Bronchial epithelial cell (primary cell): Measurements from ENCODE around the gene LUZP2. TPM values are rescaled to one million over a fixed set of nuclear protein-coding genes. Genes with fewer than 3 reads are reported as not detected.

Experiments used
- DNase-seq: peaks from one replicate; pipeline ENCODE4 v3.0.0-alpha.2; 2010; ENCODE audit warnings: low read depth
- FAIRE-seq: peaks from 2 replicates; lab custom pipeline; 2011; peaks lifted over from hg19 to GRCh38; lab: Jason Lieb, UNC
- H3K27me3 ChIP-seq: 2 replicates; pipeline ENCODE4 v1.5.1; 2011; ENCODE audit warnings: low read length; ENCODE audit not compliant: control insufficient read depth, insufficient read depth
- H3K36me3 ChIP-seq: 2 replicates; pipeline ENCODE4 v1.5.1; 2011; ENCODE audit warnings: low read length; ENCODE audit not compliant: control insufficient read depth, insufficient read depth
- H3K4me3 ChIP-seq: 2 replicates; pipeline ENCODE4 v1.5.1; 2011; ENCODE audit warnings: mild to moderate bottlenecking, low read depth, low read length, control low read depth
- total RNA-seq: library from RNA; depleted of rRNA; stranded (reverse); fragments of >200 nt; gene quantifications from 2 replicates; pipeline ENCODE4 v1.2.1, GENCODE V29; 2014
- TF ChIP-seq, protein P1 (sequence below): IDR thresholded peaks from 2 replicates; pipeline ENCODE4 v1.5.1; 2011; ENCODE audit warnings: mild to moderate bottlenecking, moderate library complexity, low read length, control low read depth, inconsistent platforms; ENCODE audit not compliant: insufficient read depth, severe bottlenecking

LUZP2 gene
- total RNA-seq, 1 donor from 2014 or later, result not detected

DNA sequence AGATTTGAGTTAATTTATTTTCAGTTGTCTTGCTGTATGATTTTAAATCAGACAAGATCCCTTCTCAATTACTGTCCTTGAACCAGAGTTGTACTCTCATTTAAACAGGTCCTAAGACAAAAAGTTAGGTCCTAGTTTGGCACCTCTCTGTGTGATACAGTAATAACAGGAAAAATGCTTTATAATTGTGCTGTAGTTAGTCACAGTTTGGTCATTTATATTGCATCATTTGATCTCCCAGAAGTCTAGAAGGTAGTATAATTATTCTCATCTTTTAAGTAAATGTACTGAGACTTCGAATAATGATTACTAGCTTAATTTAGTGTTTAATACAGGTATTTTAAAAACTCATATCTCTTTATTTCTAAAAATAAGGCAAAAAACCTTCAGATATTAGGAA, 18.1 kb upstream of the LUZP2 start:
- H3K36me3 ChIP-seq, result no peaks in the 10 kb centered on the region
- no peaks in the 10 kb centered on the region for H3K27me3 ChIP-seq
- FAIRE-seq, result no peak
- TF ChIP-seq, protein P1, sequence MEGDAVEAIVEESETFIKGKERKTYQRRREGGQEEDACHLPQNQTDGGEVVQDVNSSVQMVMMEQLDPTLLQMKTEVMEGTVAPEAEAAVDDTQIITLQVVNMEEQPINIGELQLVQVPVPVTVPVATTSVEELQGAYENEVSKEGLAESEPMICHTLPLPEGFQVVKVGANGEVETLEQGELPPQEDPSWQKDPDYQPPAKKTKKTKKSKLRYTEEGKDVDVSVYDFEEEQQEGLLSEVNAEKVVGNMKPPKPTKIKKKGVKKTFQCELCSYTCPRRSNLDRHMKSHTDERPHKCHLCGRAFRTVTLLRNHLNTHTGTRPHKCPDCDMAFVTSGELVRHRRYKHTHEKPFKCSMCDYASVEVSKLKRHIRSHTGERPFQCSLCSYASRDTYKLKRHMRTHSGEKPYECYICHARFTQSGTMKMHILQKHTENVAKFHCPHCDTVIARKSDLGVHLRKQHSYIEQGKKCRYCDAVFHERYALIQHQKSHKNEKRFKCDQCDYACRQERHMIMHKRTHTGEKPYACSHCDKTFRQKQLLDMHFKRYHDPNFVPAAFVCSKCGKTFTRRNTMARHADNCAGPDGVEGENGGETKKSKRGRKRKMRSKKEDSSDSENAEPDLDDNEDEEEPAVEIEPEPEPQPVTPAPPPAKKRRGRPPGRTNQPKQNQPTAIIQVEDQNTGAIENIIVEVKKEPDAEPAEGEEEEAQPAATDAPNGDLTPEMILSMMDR, result no peak
- no peak overlapping the region for H3K4me3 ChIP-seq
- peak; percentile 58 for DNase-seq

DNA sequence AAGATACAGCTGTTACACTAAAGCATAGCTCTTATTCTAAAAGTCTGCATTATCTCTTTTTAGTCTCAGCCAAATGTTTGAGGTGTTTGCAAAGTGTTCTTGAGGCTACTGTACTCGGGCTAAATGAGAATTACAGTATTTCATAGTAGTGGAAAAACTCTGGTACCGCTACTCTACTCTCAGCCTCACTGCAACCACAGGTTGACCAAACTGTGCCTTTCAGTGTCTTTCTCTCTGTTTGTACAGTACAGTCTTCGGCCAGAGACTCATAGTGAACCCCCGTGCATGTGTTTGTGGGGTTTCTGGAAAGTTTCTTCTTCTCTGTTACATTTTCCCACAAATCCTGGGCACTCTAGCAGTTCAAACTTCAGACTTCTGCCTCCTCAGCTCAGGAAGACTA, 7.4 kb upstream of the LUZP2 start:
- TF ChIP-seq, protein P1, result no peak
- no peak for FAIRE-seq
- no peak for DNase-seq
- H3K27me3 ChIP-seq, result no peaks in the 10 kb centered on the region
- no peak overlapping the region for H3K4me3 ChIP-seq
- H3K36me3 ChIP-seq, result no peaks in the 10 kb centered on the region

DNA sequence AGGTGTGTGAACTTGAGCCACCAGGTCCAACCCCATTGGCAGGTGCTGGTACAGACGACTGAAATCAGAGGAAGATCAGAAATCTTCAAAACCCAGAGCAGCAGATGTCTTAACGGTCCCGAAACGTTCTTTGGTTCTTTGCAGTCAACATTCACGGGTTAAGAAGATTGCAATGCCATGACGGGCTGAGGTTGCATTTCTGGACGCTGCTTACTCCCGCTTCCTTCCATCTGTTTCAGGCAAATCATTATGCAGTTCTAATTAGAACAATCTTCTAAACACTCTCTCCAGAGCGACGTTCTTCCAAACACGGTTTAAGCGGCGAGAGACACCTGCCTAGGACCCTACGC, 492 bp upstream of the LUZP2 start:
- DNase-seq, result no peak
- H3K27me3 ChIP-seq, result peaks cover 18% of the 10 kb centered on the region

DNA sequence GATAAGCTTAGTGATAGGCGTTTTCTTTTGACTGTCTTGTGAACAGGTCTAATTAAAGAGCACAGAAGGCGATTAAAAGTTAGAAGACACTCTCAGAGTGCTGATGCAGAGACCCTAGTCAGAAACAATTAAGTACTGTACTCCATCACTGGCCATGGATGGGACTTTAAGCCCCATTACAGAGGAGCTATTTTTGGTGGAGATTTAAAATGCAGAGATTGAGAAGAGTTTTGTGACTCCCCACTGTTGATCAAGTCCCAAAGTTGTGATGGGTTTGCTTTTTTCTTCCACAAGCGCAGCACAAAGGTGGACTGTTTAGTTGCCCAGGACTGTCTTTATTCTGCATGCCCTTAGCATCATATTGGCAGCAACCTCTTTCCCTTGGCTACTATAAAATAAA, 978 bp downstream of the LUZP2 start:
- Histone ChIP-seq H3K27me3 (peaks cover 18% of the 10 kb centered on the region), H3K4me3 (no peak overlapping the region), H3K36me3 (no peaks in the 10 kb centered on the region)
- DNase-seq (no peak), FAIRE-seq (no peak)
- TF ChIP-seq, protein P1, result no peak

More for the DNA sequence above, 492 bp upstream of the LUZP2 start:
- TF ChIP-seq, protein P1, result no peak
- Histone ChIP-seq H3K4me3 (peak overlapping the region; percentile 36), H3K36me3 (no peaks in the 10 kb centered on the region)
- FAIRE-seq, result no peak

DNA sequence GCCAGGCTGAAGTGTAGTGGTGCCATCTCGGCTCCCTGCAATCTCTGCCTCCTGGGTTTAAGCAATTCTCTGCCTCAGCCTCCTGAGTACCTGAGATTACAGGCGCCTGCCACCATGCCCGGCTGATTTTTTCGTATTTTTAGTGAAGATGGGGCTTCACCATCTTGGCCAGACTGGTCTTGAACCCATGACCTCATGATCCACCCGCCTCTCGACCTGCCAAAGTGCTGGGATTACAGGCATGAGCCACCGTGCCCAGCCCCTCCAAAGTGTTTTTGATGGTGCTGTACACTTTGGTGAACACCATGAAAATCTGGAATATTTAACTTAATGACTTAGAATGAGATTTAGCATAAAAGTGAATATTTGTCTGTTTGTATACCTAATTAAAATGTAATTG, 5.6 kb downstream of the LUZP2 start:
- TF ChIP-seq, protein P1, result no peak
- Histone ChIP-seq H3K27me3 (peaks cover 4% of the 10 kb centered on the region), H3K4me3 (no peak overlapping the region), H3K36me3 (no peaks in the 10 kb centered on the region)
- no peak for DNase-seq
- no peak for FAIRE-seq

DNA sequence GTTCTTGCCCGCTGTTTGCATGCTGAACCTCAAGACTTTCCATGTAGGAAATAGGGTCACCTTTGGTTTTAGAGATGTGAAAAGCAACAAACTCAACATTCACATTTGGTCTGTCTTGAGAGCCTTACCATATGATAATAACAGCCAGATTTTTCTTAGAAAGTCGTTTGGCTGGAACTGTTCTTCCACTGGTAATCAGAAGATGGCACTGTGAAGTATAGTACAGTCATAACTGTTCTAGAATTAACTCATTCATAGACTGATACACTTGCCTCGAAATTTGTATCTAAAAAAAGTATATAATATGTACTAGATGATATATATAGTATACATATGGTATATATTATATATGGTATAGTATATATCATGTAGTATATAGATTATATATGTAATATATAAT, 12.3 kb downstream of the LUZP2 start:
- TF ChIP-seq, protein P1, result peak; percentile 19
- FAIRE-seq (no peak), DNase-seq (peak; percentile 27)
- Histone ChIP-seq H3K27me3 (no peaks in the 10 kb centered on the region), H3K4me3 (no peak overlapping the region), H3K36me3 (no peaks in the 10 kb centered on the region)
